IMR-90 (cell line): Measurements from ENCODE around the gene EPB41L5. TPM values are rescaled to one million over a fixed set of nuclear protein-coding genes. Genes with fewer than 3 reads are reported as not detected.

Experiments used
- ATAC-seq: fragments of 200-7000 bp; cut with Tn5 transposase; 2 replicates; pipeline ENCODE4 v1.9.1; 2020; ENCODE audit warnings: low read depth, mild to moderate bottlenecking, moderate library complexity
- BruUV-seq: library from RNA; stranded (reverse); fragments of 400-500 nt; replicated peaks from 2 replicates; lab custom pipeline; 2021; lab: Mats Ljungman, UMichigan
- CTCF ChIA-PET: fragments of 300-600 bp; formaldehyde crosslinking; extraction: SDS; loops from one replicate; lab custom pipeline; 2021; ENCODE audit warnings: antibody characterized with exemption; lab: Yijun Ruan, JAX
- POLR2A ChIA-PET: fragments of 300-600 bp; sonication (Branson Sonifier 250); formaldehyde crosslinking; loops from one replicate; lab custom pipeline; 2022; ENCODE audit warnings: antibody characterized with exemption; ENCODE audit not compliant: unreplicated experiment; lab: Charles Lee
- DNase-seq: peaks from one replicate; pipeline ENCODE4 v3.0.0; 2013
- H2AFZ ChIP-seq: replicated peaks from 2 replicates; pipeline ENCODE3; 2013; ENCODE audit warnings: low read length, mild to moderate bottlenecking; ENCODE audit not compliant: poor library complexity
- H2AK5ac ChIP-seq: 2 replicates; pipeline ENCODE4 v1.6.1; 2013; ENCODE audit warnings: low read depth, low read length, inconsistent platforms
- H2AK9ac ChIP-seq: replicated peaks from 2 replicates; pipeline ENCODE3; 2013; ENCODE audit warnings: mild to moderate bottlenecking, low read depth, low read length, moderate library complexity; ENCODE audit not compliant: poor library complexity
- H2BK120ac ChIP-seq: 2 replicates; pipeline ENCODE4 v1.6.1; 2013; ENCODE audit warnings: low read depth, low read length, inconsistent platforms
- H2BK15ac ChIP-seq: 3 replicates; pipeline ENCODE4 v1.6.1; 2013; ENCODE audit warnings: low read depth, low read length, inconsistent platforms
- H2BK20ac ChIP-seq: 2 replicates; pipeline ENCODE4 v1.6.1; 2013; ENCODE audit warnings: low read depth, mild to moderate bottlenecking, inconsistent platforms, low read length, moderate library complexity
- H2BK5ac ChIP-seq: 2 replicates; pipeline ENCODE4 v1.6.1; 2013; ENCODE audit warnings: mild to moderate bottlenecking, low read depth, low read length, inconsistent platforms; ENCODE audit not compliant: poor library complexity, severe bottlenecking
- H3K14ac ChIP-seq: replicated peaks from 2 replicates; pipeline ENCODE4 v1.6.1; 2013; ENCODE audit warnings: low read depth, low read length, inconsistent platforms
- H3K18ac ChIP-seq: 2 replicates; pipeline ENCODE4 v1.6.1; 2013; ENCODE audit warnings: low read depth, low read length, control low read depth
- H3K23ac ChIP-seq: 2 replicates; pipeline ENCODE4 v1.6.1; 2013; ENCODE audit warnings: low read depth, low read length, inconsistent platforms
- H3K27ac ChIP-seq: 2 replicates; pipeline ENCODE4 v1.5.1; 2013; ENCODE audit warnings: mild to moderate bottlenecking, control low read depth, low read length; ENCODE audit not compliant: insufficient read depth
- H3K27me3 ChIP-seq: 2 replicates; pipeline ENCODE4 v1.6.1; 2013; ENCODE audit warnings: low read length; ENCODE audit not compliant: control insufficient read depth, insufficient read depth
- H3K36me3 ChIP-seq: 2 replicates; pipeline ENCODE4 v1.6.1; 2013; ENCODE audit warnings: low read length, mixed read lengths; ENCODE audit not compliant: control insufficient read depth, insufficient read depth
- H3K4ac ChIP-seq: 2 replicates; pipeline ENCODE4 v1.6.1; 2013; ENCODE audit warnings: low read depth, low read length, inconsistent platforms
- H3K4me1 ChIP-seq: 2 replicates; pipeline ENCODE4 v1.6.1; 2013; ENCODE audit warnings: low read length, mixed read lengths; ENCODE audit not compliant: control insufficient read depth, insufficient read depth
- H3K4me2 ChIP-seq: 2 replicates; pipeline ENCODE4 v1.6.1; 2013; ENCODE audit warnings: low read depth, mild to moderate bottlenecking, control low read depth, low read length, moderate library complexity
- H3K4me3 ChIP-seq: 2 replicates; pipeline ENCODE4 v1.5.1; 2013; ENCODE audit warnings: low read depth, mild to moderate bottlenecking, control low read depth, low read length, moderate library complexity; ENCODE audit not compliant: insufficient read depth
- H3K56ac ChIP-seq: 2 replicates; pipeline ENCODE4 v1.6.1; 2013; ENCODE audit warnings: low read length, inconsistent platforms; ENCODE audit not compliant: insufficient read depth; ENCODE audit errors: extremely low read depth
- H3K79me1 ChIP-seq, 2 experiments: 2 replicates each; pipeline ENCODE4 v1.6.1; 2013; ENCODE audit warnings: low read length in 2 of 2, inconsistent platforms in 1 of 2, low read depth in 1 of 2
- H3K9ac ChIP-seq: 2 replicates; pipeline ENCODE4 v1.6.1; 2013; ENCODE audit warnings: low read depth, low read length, control low read depth
- H3K9me1 ChIP-seq: 2 replicates; pipeline ENCODE4 v1.6.1; 2013; ENCODE audit warnings: low read length, inconsistent platforms; ENCODE audit not compliant: insufficient read depth
- H3K9me3 ChIP-seq: 2 replicates; pipeline ENCODE4 v1.6.1; 2013; ENCODE audit warnings: low read length; ENCODE audit not compliant: control insufficient read depth, insufficient read depth
- H4K20me1 ChIP-seq: 2 replicates; pipeline ENCODE4 v1.6.1; 2013; ENCODE audit warnings: low read length, inconsistent platforms; ENCODE audit not compliant: insufficient read depth
- H4K5ac ChIP-seq: 2 replicates; pipeline ENCODE4 v1.6.1; 2013; ENCODE audit warnings: mild to moderate bottlenecking, low read depth, low read length, control low read depth
- H4K8ac ChIP-seq, 2 experiments: 2 replicates each; pipeline ENCODE4 v1.6.1; 2013; ENCODE audit warnings: low read depth in 2 of 2, low read length in 2 of 2, control low read depth in 1 of 2, inconsistent platforms in 1 of 2
- H4K91ac ChIP-seq: 2 replicates; pipeline ENCODE4 v1.6.1; 2013; ENCODE audit warnings: low read depth, low read length, inconsistent platforms; ENCODE audit not compliant: insufficient read depth
- CEBPB ChIP-seq: IDR thresholded peaks from 2 replicates; pipeline ENCODE4 v1.6.1; 2012; ENCODE audit warnings: low read depth, low read length, improper control_type of control experiment
- CHD1 ChIP-seq: IDR thresholded peaks from 2 replicates; pipeline ENCODE4 v1.6.1; 2012; ENCODE audit warnings: low read depth, low read length, improper control_type of control experiment
- CTCF ChIP-seq: conservative IDR thresholded peaks from 2 replicates; pipeline ENCODE4 v1.5.1; 2012; ENCODE audit warnings: mild to moderate bottlenecking, low read depth, low read length, improper control_type of control experiment
- ELK1 ChIP-seq: fragments of 150-350 bp; IDR thresholded peaks from 2 replicates; pipeline ENCODE4 v1.6.1; 2016; ENCODE audit warnings: low read depth, mild to moderate bottlenecking, low read length, moderate library complexity, borderline replicate concordance
- FOS ChIP-seq: fragments of 150-350 bp; IDR thresholded peaks from 2 replicates; pipeline ENCODE4 v1.6.1; 2016; ENCODE audit warnings: low read depth, low read length
- MAFK ChIP-seq: IDR thresholded peaks from 2 replicates; pipeline ENCODE4 v1.6.1; 2012; ENCODE audit warnings: low read depth, low read length, improper control_type of control experiment
- MAZ ChIP-seq: IDR thresholded peaks from 2 replicates; pipeline ENCODE4 v1.6.1; 2012; ENCODE audit warnings: low read depth, mild to moderate bottlenecking, low read length, improper control_type of control experiment, moderate library complexity, borderline replicate concordance
- MXI1 ChIP-seq: IDR thresholded peaks from 2 replicates; pipeline ENCODE4 v1.6.1; 2012; ENCODE audit warnings: low read depth, mild to moderate bottlenecking, low read length, moderate library complexity, borderline replicate concordance
- POLR2A ChIP-seq: IDR thresholded peaks from 2 replicates; pipeline ENCODE4 v1.6.1; 2012; ENCODE audit warnings: mild to moderate bottlenecking, low read depth, low read length
- RAD21 ChIP-seq: IDR thresholded peaks from 2 replicates; pipeline ENCODE4 v1.6.1; 2012; ENCODE audit warnings: low read length, improper control_type of control experiment
- RCOR1 ChIP-seq: IDR thresholded peaks from 2 replicates; pipeline ENCODE4 v1.6.1; 2012; ENCODE audit warnings: mild to moderate bottlenecking, low read length, improper control_type of control experiment; ENCODE audit not compliant: insufficient replicate concordance
- RFX5 ChIP-seq: IDR thresholded peaks from 2 replicates; pipeline ENCODE4 v1.8.0; 2012; ENCODE audit warnings: low read depth, mild to moderate bottlenecking, low read length, moderate library complexity
- SMC3 ChIP-seq: fragments of 150-350 bp; IDR thresholded peaks from 2 replicates; pipeline ENCODE4 v1.6.1; 2016; ENCODE audit warnings: low read depth, mild to moderate bottlenecking, antibody characterized with exemption, low read length, moderate library complexity
- WGBS, 2 experiments: methylation state at CpG; one replicate each; pipeline versions ENCODE4 v1.1.5 to v1.1.7; 2013; ENCODE audit warnings: missing lambda C conversion rate in 2 of 2; ENCODE audit not compliant: insufficient read length in 1 of 2; ENCODE audit errors: extremely low coverage in 2 of 2; 5-methylcytosine and 5-hydroxymethylcytosine counted together
- dilution Hi-C: fragments of 300-500 bp; cut with HindIII; formaldehyde crosslinking; loops from one replicate; pipeline ENCODE4 v1.14.3; 2018; ENCODE audit warnings: low sequenced_read_pairs; ENCODE audit not compliant: unreplicated experiment
- in situ Hi-C: fragments of 300-500 bp; cut with MboI; formaldehyde crosslinking; loops from 3 replicates; pipeline ENCODE4 v1.14.3; 2019; ENCODE audit warnings: low sequenced_read_pairs, inconsistent platforms, mixed read lengths
- intact Hi-C: fragments of 100-400 bp; cut with micrococcal nuclease; formaldehyde crosslinking; loops from 2 replicates; pipeline ENCODE4 v1.10.0; 2022
- polyA plus RNA-seq, 3 experiments: library from polyadenylated mRNA; depleted of rRNA; stranded (reverse); fragments of >200 nt; gene quantifications; 2 replicates each; pipeline ENCODE4 v1.2.3, GENCODE V29; 2012; ENCODE audit warnings: low replicate concordance in 1 of 3
- total RNA-seq: library from RNA; depleted of rRNA; stranded (reverse); fragments of >200 nt; gene quantifications from 2 replicates; pipeline ENCODE4 v1.2.3, GENCODE V29; 2012

The EPB41L5 gene
- total and polyA plus RNA-seq, 2 of the 4 experiments (the other 2 are of a cell fraction) = 5.1 to 10.6 TPM

GRCh38 chr2:120109186-120110061 lies 96.5 kb downstream of the EPB41L5 start (continued):
- TF ChIP-seq RFX5 (no peak), MAZ (no peak), RAD21 (peak; percentile 67), CHD1 (no peak)

GRCh38 chr2:120110062-120110362 lies 97.1 kb downstream of the EPB41L5 start:
- no peak overlapping the region for H4K8ac ChIP-seq
- H2AK9ac ChIP-seq = no peak overlapping the region
- no peak overlapping the region for H3K4me3 ChIP-seq
- no peak overlapping the region for H2BK5ac ChIP-seq
- H2BK120ac ChIP-seq = no peak overlapping the region
- no peak overlapping the region for H3K23ac ChIP-seq
- no peak overlapping the region for H2BK15ac ChIP-seq
- H2AK5ac ChIP-seq = no peak overlapping the region
- intact Hi-C loops (loop anchor here (1.0 kb wide), 1 partner anchor 65 kb away; no protein-coding TSS in a partner anchor), in situ Hi-C loops (loop anchor here (5.0 kb wide), 1 partner anchor 62 kb away; no protein-coding TSS in a partner anchor), dilution Hi-C loops (no loop called here)
- no peak overlapping the region for H3K4me2 ChIP-seq
- DNase-seq (no peak), ATAC-seq (no peak)
- no peaks in the 10 kb centered on the region; the same call in 1 of the 2 replicates for H3K9me1 ChIP-seq
- H4K20me1 ChIP-seq = no peaks in the 10 kb centered on the region
- H3K56ac ChIP-seq = no peak overlapping the region
- no peak overlapping the region for H3K4ac ChIP-seq
- no peaks in the 10 kb centered on the region for H3K27me3 ChIP-seq
- no peak overlapping the region for H3K9ac ChIP-seq
- ChIA-PET CTCF (interaction anchor here (1.0 to 3.6 kb wide), 6 partner anchors 10 to 341 kb away, joined by 3 to 36 read pairs (median 4); no protein-coding TSS in a partner anchor), POLR2A (no interaction called here)
- no peak overlapping the region for H3K27ac ChIP-seq
- no peaks in the 10 kb centered on the region for H3K36me3 ChIP-seq
- no peak overlapping the region for H3K14ac ChIP-seq
- H3K79me1 ChIP-seq = 0 out of 4 replicates have a peak, but pooled peaks cover 0 to 5% of the 10 kb centered on the region in 2 experiments
- H3K9me3 ChIP-seq = no peaks in the 10 kb centered on the region
- no peaks in the 10 kb centered on the region; the same call in none of the 2 replicates for H3K4me1 ChIP-seq
- H4K5ac ChIP-seq = no peak overlapping the region
- WGBS, 2 experiments = 94% methylated on average over 2 of the region's 3 CpGs; no CpG with 5 or more reads in 1 of the 2 experiments
- H3K18ac ChIP-seq = no peak overlapping the region
- H2BK20ac ChIP-seq = no peak overlapping the region
- H4K91ac ChIP-seq = no peak overlapping the region
- H2AFZ ChIP-seq = no peak overlapping the region
- no TSS peak for BruUV-seq
- TF ChIP-seq POLR2A = no peak
- no peak for TF ChIP-seq FOS
- TF ChIP-seq MXI1 = no peak
- no peak for TF ChIP-seq CEBPB
- no peak for TF ChIP-seq MAFK
- no peak for TF ChIP-seq SMC3
- no peak for TF ChIP-seq RCOR1
- TF ChIP-seq RFX5 = no peak
- TF ChIP-seq CTCF = no peak
- no peak for TF ChIP-seq ELK1
- TF ChIP-seq MAZ = no peak
- no peak for TF ChIP-seq RAD21
- TF ChIP-seq CHD1 = no peak
